Esophagus muscularis mucosa (tissue), 4 donors: Measurements from ENCODE around the gene PKP1.

Experiments used
- CTCF ChIP-seq, 3 experiments: fragments of 200-600 bp in 2 of 3; fragments of 450-650 bp in 1 of 3; sonication (generic) in 2 of 3; IDR thresholded peaks; one replicate each; pipeline ENCODE4 v1.5.1; 2017 to 2019; ENCODE audit warnings: antibody characterized with exemption in 3 of 3, mild to moderate bottlenecking in 2 of 3, moderate library complexity in 1 of 3
- EP300 ChIP-seq: sonication (generic); formaldehyde crosslinking; IDR thresholded peaks from one replicate; pipeline ENCODE4 v1.6.1; 2017; ENCODE audit warnings: antibody characterized with exemption
- POLR2A ChIP-seq: fragments of 450-650 bp; IDR thresholded peaks from one replicate; pipeline ENCODE4 v1.6.1; 2017; ENCODE audit warnings: antibody characterized with exemption, moderate library complexity, mild to moderate bottlenecking, low read depth
- POLR2AphosphoS5 ChIP-seq, 2 donors: sonication (generic); formaldehyde crosslinking; IDR thresholded peaks; one replicate each; pipeline ENCODE4 v1.6.1; 2017; ENCODE audit warnings: antibody characterized with exemption in 2 of 2

GRCh38 chr1:201316556-201316955 lies 33.2 kb downstream of the PKP1 start:
- TF ChIP-seq CTCF (IDR thresholded peaks at IDR 0.05) (no peak), POLR2A (no peak), POLR2AphosphoS5 (IDR thresholded peaks at IDR 0.05) (no peak), EP300 (no peak)
